GM13977 (cell line): ENCODE results near the gene RAB11FIP5.

Experiments
- DNase-seq: peaks from one replicate; pipeline ENCODE4 v3.0.0; 2012; ENCODE audit warnings: low spot score
- CTCF ChIP-seq: IDR thresholded peaks from 2 replicates; pipeline ENCODE4 v1.5.1; 2012; ENCODE audit warnings: mild to moderate bottlenecking, control low read depth; ENCODE audit not compliant: insufficient read depth; ENCODE audit errors: extremely low read depth, missing control alignments
- in situ Hi-C: fragments of 300-500 bp; cut with MboI; formaldehyde crosslinking; loops from one replicate; pipeline ENCODE4 v1.12.0; 2022; ENCODE audit warnings: low sequenced_read_pairs, low pct_unique_long_range_greater_than_20kb, mixed read lengths, inconsistent platforms; ENCODE audit not compliant: unreplicated experiment

Gene RAB11FIP5

GRCh38 chr2:73033142-73033765, 79.5 kb downstream of the RAB11FIP5 start:
- TF ChIP-seq CTCF = no peak
- in situ Hi-C loops = no loop called here
- no peak for DNase-seq

GRCh38 chr2:73032702-73033097, 80.0 kb downstream of the RAB11FIP5 start:
- TF ChIP-seq CTCF = no peak
- DNase-seq = no peak
- in situ Hi-C loops = no loop called here

GRCh38 chr2:73031725-73032701, 80.7 kb downstream of the RAB11FIP5 start:
- in situ Hi-C loops = no loop called here
- no peak for TF ChIP-seq CTCF
- no peak for DNase-seq

- in situ Hi-C loops = no loop called here
- no peak for DNase-seq
- TF ChIP-seq CTCF = no peak
These were observed 81.6 kb downstream of the RAB11FIP5 start for GRCh38 chr2:73031095-73031678.

GRCh38 chr2:73028841-73029240, 83.9 kb downstream of the RAB11FIP5 start:
- in situ Hi-C loops = no loop called here
- DNase-seq = no peak
- TF ChIP-seq CTCF = no peak

- in situ Hi-C loops = no loop called here
- DNase-seq = no peak
- TF ChIP-seq CTCF = no peak
These were observed 85.4 kb downstream of the RAB11FIP5 start for GRCh38 chr2:73027340-73027739.
